ENCODE data around the gene AKR7A2.

Gene AKR7A2

DNA sequence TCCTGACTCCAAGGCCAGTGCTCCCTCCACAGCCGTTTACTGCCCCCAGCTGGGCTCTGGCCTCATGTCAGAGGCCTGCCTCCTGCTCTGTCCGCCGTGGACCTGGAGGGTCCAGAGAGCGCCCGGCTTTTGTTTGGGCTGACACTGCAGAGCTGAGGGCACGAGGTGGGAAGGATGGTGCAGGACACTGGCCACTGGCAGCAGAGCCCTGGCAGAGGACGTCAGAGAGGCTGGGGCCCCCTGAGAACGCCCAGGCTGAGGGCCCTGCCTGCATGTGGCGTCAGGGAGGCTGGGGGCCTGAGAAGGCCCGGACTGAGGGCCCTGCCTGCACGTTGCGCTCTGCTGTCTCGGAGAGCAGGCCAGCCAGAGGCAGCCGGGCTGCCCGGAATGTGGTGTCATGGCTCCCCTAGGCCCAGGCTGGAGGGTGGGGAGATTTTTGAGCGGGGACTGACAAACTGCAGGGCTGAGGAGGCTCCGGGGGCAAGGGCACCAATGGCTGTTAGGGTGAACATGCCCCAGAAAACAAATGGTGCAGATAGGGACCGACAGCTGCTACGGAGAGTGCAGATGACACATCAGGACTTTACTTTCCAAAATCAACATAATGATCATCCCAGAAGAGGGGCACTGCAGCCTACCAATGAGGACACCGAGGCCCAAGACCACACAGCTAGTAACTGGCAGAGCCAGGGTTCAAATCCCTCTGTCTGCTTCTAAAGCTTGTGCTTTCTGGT, 31.8 kb upstream of the AKR7A2 start:
- no peak overlapping the region for H3K4me3 ChIP-seq (ENCODE audit: low read depth, low read length)

DNA sequence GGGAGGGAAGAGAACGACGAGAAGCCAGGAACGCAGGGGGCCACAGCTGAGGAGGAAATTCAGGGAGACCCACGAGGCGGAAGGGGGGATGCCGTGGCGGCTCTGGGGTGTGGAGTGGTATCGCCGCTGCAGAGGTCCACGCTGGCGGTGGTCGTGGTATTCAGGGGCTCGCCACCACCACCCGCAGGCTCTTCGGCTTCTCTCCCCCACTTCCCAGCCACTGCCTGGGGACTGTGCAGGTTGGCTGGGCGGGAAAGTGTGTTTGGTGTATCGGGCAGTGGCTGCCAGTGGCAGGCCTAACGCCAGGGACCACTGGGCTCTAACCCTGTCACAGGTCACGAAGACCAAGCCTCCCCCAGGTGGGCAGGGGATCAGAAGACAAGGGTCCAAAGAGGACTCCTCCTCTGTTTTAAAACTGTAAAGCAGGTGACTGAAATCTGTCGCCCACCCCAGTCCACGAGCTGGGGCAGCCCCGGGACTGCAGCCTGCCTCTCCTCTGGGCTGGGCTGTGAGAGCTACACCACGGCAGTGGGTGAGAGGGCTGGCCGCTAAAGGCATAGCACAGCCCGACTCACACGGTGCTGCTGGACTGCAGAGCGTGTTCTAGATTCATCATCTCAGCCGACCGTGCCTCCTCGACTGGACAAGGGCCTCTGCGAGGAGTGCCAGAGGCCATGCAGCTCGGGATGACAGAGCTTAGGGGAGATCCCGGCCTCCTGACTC, 31.1 kb upstream of the AKR7A2 start:
- no peak overlapping the region for H3K4me3 ChIP-seq (ENCODE audit: low read depth, low read length)

- no peak overlapping the region for H3K4me3 ChIP-seq (ENCODE audit: low read depth, low read length)
Observed at GRCh38 chr1:19342062-19342750, 30.3 kb upstream of the AKR7A2 start.

DNA sequence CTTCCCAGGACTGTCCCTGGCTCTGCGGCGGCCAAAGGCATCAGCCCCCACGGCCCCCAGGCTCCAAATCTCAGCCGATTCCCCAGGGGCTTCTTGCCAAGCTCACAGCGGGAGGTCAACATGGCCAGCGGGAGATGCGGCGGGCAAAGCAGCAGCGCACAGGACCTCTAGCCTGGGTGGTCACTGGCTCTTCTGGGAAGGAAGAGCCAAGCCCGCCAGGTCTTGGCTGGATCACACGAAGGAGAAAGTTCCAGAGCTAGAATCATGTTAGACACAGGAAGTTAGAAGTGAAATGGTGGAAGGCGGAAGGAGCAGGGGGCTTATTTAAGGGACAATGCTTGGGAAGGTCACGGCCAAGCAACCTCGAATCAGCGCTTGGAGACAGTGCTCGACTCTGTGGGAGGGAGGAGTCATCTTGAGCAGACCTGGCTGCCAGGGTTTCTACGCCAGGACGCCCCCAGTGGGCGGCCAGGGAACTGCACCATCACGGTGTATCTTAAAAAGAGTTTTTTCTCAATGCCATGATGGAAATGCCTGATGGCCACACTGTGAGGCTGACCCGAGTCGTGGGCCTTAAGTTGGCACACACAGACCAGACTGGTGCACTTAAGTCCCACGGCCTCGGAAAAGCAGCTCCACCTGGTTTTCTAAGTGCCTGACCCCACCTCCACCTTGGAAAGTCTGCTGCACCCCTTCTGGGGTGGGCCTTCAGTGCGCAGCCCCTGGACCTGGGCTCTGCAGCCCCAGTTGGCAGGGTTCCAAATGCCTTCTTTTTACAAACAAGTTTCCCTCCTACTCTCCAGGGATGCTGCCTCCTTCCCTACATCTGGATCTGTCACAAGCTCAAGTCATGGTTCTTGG, 29.5 kb upstream of the AKR7A2 start:
- H3K4me3 ChIP-seq (ENCODE audit: low read depth, low read length) = no peak overlapping the region

DNA sequence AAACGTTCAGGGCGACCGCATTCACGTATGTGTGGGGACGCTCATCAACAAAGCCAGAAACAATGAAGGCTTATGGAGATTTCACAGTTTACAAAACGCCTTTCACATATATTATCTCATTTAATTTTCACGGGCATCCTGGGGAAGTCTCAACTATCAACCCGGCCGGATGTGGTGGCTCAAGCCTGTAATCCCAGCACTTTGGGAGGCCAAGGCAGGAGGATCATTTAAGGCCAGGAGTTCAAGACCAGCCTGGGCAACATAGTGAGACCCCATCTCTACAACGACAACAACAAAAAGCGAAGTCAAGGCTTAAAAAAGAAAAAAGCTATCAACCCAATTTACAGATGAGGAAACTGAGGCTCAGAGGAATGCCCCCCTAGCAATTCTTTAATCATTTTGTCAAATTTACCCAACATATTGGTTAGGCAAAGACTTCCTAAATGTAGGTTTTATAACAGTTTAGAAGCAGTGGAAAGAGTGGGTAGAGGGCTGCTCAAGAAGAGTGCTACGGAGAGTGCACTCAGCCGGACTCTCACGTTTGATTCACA, 28.5 kb upstream of the AKR7A2 start:
- H3K4me3 ChIP-seq (ENCODE audit: low read depth, low read length) = no peak overlapping the region

- H3K4me3 ChIP-seq (ENCODE audit: low read depth, low read length) = no peak overlapping the region
Observed at GRCh38 chr1:19339214-19339861, 27.4 kb upstream of the AKR7A2 start.

DNA sequence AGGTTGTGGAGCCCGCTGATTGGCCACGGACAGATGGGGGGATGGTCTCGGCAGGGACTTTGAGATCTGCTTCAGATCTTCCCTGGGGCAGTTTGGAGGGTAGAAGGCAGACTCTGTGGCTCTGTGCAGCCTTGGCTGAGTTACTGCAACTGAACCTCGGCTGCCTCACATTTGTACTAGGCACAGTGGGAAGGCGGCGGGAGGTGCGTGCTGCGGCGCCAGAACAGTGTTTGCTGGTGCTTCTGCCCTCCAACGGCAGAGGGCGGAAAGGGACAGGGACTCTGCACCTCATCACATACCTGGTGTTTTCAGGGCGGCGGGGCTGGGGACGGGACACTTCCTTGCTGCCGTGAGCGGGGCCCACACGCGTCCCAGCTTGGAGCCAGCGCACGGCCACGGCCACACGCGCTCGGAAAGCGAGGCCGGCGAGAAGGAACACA, 26.4 kb upstream of the AKR7A2 start:
- H3K4me3 ChIP-seq (ENCODE audit: low read depth, low read length) = no peak overlapping the region

DNA sequence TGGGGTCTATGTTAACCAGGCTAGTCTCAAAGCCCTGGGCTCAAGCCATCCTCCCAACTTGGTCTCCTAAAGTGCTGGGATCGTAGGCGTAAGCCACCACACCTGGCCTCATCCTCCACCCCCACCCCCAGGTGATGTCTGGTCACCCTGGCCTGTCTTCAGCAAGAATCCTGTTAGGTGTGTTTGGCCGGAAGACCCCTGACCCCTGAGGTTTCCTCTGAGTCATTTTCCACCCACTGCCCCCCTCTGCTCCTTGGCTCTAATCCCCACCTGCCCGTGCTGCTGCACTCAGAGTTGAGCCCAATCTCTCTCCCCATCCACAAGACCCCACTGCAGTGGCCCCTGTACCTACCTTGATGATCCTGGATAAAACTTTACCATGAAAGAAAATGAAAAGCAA, 25.3 kb upstream of the AKR7A2 start:
- no peak overlapping the region for H3K4me3 ChIP-seq (ENCODE audit: low read depth, low read length)

DNA sequence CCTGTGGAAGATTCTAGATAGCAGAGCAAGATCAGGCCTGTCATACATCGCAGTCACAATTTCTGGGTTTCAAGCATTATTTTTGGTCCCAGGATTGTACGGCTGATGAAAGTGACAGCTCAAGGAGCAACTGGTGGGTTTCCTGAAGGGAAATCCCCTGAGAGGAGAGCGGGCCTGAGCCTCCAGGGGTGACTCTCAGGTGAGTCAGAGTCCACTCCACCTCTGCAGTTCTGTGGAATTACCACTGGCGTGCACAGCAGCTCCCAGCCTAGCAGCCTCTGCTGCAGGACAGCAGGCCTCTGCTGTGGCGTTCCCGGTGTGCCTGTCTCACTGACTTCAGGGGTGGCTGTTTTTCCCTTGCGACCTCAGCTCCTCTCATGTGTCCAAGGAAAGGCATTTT, 24.6 kb upstream of the AKR7A2 start:
- H3K4me3 ChIP-seq (ENCODE audit: low read depth, low read length) = no peak overlapping the region

GRCh38 chr1:19333587-19334354, 21.8 kb upstream of the AKR7A2 start:
- no peak overlapping the region for H3K4me3 ChIP-seq (ENCODE audit: low read depth, low read length)

DNA sequence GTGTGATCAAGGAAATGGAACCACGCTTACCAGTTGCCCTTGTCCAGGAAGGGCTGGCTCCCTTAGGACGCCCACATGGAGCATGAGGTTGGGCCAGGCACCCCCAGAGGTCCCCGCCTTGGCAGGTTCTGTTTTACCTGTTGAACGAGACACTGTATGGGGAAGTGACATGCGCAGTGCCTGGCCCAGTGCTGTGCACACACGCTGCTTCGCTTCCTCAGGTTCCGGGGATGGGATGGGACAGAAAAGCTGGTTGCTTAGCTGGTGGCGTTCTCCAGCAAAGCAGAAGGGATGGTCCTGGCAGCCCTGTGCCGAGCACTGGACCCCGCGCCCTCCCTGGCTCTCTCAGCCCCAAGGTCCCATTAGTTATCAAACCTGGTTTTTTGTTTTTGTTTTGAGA, 20.9 kb upstream of the AKR7A2 start:
- no peak overlapping the region for H3K4me3 ChIP-seq (ENCODE audit: low read depth, low read length)

- H3K4me3 ChIP-seq (ENCODE audit: low read depth, low read length) = no peak overlapping the region
Observed at GRCh38 chr1:19331262-19331878, 19.4 kb upstream of the AKR7A2 start.

GRCh38 chr1:19330449-19331135, 18.6 kb upstream of the AKR7A2 start:
- no peak overlapping the region for H3K4me3 ChIP-seq (ENCODE audit: low read depth, low read length)

DNA sequence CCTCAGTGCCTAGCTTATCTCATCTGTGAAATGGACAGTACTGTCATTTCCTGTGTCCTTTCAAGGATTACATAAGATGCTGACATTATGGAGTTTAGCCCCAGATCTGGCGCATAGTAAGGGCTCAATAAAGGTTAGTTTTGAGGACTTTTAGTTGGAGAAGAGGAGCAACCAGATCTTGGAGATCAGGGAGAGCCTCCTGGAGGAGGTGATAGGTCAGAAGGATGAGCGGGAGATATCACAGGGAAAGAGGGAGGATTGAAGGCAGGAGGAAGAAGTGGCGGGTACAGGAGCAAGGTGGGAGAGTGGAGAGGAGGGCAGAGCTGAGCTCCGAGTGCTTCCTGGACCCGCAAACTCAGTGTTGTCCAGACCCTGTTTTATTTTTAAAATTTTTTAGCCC, 17.7 kb upstream of the AKR7A2 start:
- no peak overlapping the region for H3K4me3 ChIP-seq (ENCODE audit: low read depth, low read length)

- H3K4me3 ChIP-seq (ENCODE audit: low read depth, low read length) = no peak overlapping the region
Observed at GRCh38 chr1:19329188-19329587, 17.2 kb upstream of the AKR7A2 start.

- H3K4me3 ChIP-seq (ENCODE audit: low read depth, low read length) = no peak overlapping the region
Observed at GRCh38 chr1:19328486-19328885, 16.5 kb upstream of the AKR7A2 start.

- H3K4me3 ChIP-seq (ENCODE audit: low read depth, low read length) = no peak overlapping the region
Observed at GRCh38 chr1:19327736-19328135, 15.8 kb upstream of the AKR7A2 start.

DNA sequence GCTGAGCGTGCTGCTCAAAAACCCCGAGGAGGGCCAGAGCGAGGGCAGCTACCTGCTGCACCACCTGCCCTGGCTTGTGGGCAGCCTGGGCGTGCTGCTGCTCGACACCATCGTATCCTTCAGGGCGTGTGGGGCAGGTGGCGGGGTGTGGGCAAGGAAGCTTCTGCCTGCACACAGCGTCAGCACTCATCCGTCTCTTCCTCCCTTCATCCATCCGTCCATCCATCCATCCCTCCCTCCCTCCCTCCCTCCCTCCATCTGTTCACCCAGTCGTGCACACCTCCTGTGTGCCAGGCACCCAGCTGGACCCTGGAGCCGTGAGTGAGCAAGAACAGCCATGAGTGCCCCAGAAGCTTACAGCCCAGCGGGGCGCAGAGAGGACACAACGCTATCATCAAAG, 15.4 kb upstream of the AKR7A2 start:
- H3K4me3 ChIP-seq (ENCODE audit: low read depth, low read length) = no peak overlapping the region

- H3K4me3 ChIP-seq (ENCODE audit: low read depth, low read length) = no peak overlapping the region
Observed at GRCh38 chr1:19326748-19327065, 14.8 kb upstream of the AKR7A2 start.
